Retinal pigment epithelial cell (primary cell): ENCODE results near the gene OPRM1.

Experiments
- DNase-seq: peaks from one replicate; pipeline ENCODE4 v3.0.0-alpha.2; 2010; ENCODE audit warnings: low read depth
- H3K4me3 ChIP-seq: 2 replicates; pipeline ENCODE4 v1.5.1; 2011; ENCODE audit warnings: mild to moderate bottlenecking, low read length, control low read depth, moderate library complexity
- CTCF ChIP-seq: conservative IDR thresholded peaks from 2 replicates; pipeline ENCODE4 v1.5.1; 2011; ENCODE audit warnings: low read depth, low read length, control low read depth, inconsistent platforms

Gene OPRM1

GRCh38 chr6:154159126-154159525 is 120.1 kb downstream of the OPRM1 start:
- DNase-seq, result no peak
- TF ChIP-seq CTCF, result no peak
- no peak overlapping the region for H3K4me3 ChIP-seq

- H3K4me3 ChIP-seq, result no peak overlapping the region
These were observed 122.6 kb downstream of the OPRM1 start for GRCh38 chr6:154161689-154162088.

GRCh38 chr6:154164397-154164796 is 125.4 kb downstream of the OPRM1 start:
- DNase-seq, result peak; percentile 51
- no peak overlapping the region for H3K4me3 ChIP-seq
- TF ChIP-seq CTCF, result no peak

More at GRCh38 chr6:154161689-154162088, 122.6 kb downstream of the OPRM1 start:
- no peak for TF ChIP-seq CTCF
- DNase-seq, result no peak

- no peak for DNase-seq
- TF ChIP-seq CTCF, result no peak
- no peak overlapping the region for H3K4me3 ChIP-seq
These were observed 126.4 kb downstream of the OPRM1 start for GRCh38 chr6:154165478-154165877.

- no peak for TF ChIP-seq CTCF
- H3K4me3 ChIP-seq, result no peak overlapping the region
- DNase-seq, result no peak
These were observed 127.1 kb downstream of the OPRM1 start for GRCh38 chr6:154166140-154166539.

GRCh38 chr6:154167126-154167525 is 128.1 kb downstream of the OPRM1 start:
- no peak for TF ChIP-seq CTCF
- no peak for DNase-seq
- H3K4me3 ChIP-seq, result no peak overlapping the region

GRCh38 chr6:154169193-154169847 is 130.3 kb downstream of the OPRM1 start:
- no peak for DNase-seq
- no peak for TF ChIP-seq CTCF
- no peak overlapping the region for H3K4me3 ChIP-seq
